ENCODE data around the gene TCTN1. TPM values are rescaled to one million over a fixed set of nuclear protein-coding genes. Genes with fewer than 3 reads are reported as not detected.

TCTN1 gene
- total and polyA plus RNA-seq, 9 of the 15 experiments (the other 6 are each of a cell fraction or from before 2014, with no cell fraction given) = 0.32 to 12.5 (median 4.0) TPM

GRCh38 chr12:110577864-110578693 is 35.9 kb upstream of the TCTN1 start (continued):
- TF ChIP-seq PATZ1 (CRISPR knock-in tag; IDR thresholded peaks at IDR 0.05; ENCODE audit: borderline replicate concordance) = no peak
- TF ChIP-seq DMBX1 (CRISPR knock-in tag; IDR thresholded peaks at IDR 0.05; ENCODE audit: borderline replicate concordance) = no peak
- peak; percentile 24; the same call in 1 of the 2 replicates for TF ChIP-seq ZFX (CRISPR knock-in tag; IDR thresholded peaks at IDR 0.05)
- TF ChIP-seq SETDB1 (IDR thresholded peaks at IDR 0.05; ENCODE audit: low read length) = no peak
- no peak for TF ChIP-seq NFYB (IDR thresholded peaks at IDR 0.05; ENCODE audit: extremely low read depth, insufficient read length)
- TF ChIP-seq ZNF280A (IDR thresholded peaks at IDR 0.05; ENCODE audit: low read depth, partially characterized antibody) = no peak
- TF ChIP-seq MTA1 (IDR thresholded peaks at IDR 0.05; ENCODE audit: borderline replicate concordance) = no peak
- no peak for TF ChIP-seq ATF4 (CRISPR knock-in tag; IDR thresholded peaks at IDR 0.05)
- TF ChIP-seq ZNF175 (CRISPR knock-in tag; IDR thresholded peaks at IDR 0.05; ENCODE audit: low read depth) = no peak
- TF ChIP-seq TAF15 (IDR thresholded peaks at IDR 0.05; ENCODE audit: low read depth, low read length) = no peak
- TF ChIP-seq CREB5 (CRISPR knock-in tag; IDR thresholded peaks at IDR 0.05) = no peak
- TF ChIP-seq JUND (IDR thresholded peaks at IDR 0.05; ENCODE audit: borderline replicate concordance, low read depth, low read length) = peak; percentile 64; the same call in 1 of the 2 replicates
- peak; percentile 38; the same call in 2 of the 3 replicates for TF ChIP-seq JUND (tag; IDR thresholded peaks at IDR 0.05; ENCODE audit: borderline replicate concordance, low read depth, low read length)
- TF ChIP-seq NONO (IDR thresholded peaks at IDR 0.05; ENCODE audit: low read depth in 2 of 2, low read length in 1 of 2) = no peak
- no peak for TF ChIP-seq E4F1 (CRISPR knock-in tag; IDR thresholded peaks at IDR 0.05; ENCODE audit: borderline replicate concordance)
- no peak for TF ChIP-seq SAFB2 (IDR thresholded peaks at IDR 0.05; ENCODE audit: borderline replicate concordance, low read depth, low read length, severe bottlenecking)
- TF ChIP-seq ZNF134 (CRISPR knock-in tag; conservative IDR thresholded peaks at IDR 0.05) = no peak
